Stimulated activated CD8-positive, alpha-beta memory T cell treated with anti-CD3 and anti-CD28 coated beads, Interleukin-4, amount 100 ng/mL, for 4 hours (primary cell): Measurements from ENCODE around the gene GART.
"Not testable (repeated sequence)": the region's sequence is repeated elsewhere in the genome, so short reads cannot be mapped to it uniquely, and the experiment has no call there.

Experiments
- DNase-seq, 2 donors: peaks; one replicate each; pipeline ENCODE4 v3.0.0-alpha.2; 2020; ENCODE audit warnings: low read depth in 2 of 2, low spot score in 1 of 2

GART gene

DNA sequence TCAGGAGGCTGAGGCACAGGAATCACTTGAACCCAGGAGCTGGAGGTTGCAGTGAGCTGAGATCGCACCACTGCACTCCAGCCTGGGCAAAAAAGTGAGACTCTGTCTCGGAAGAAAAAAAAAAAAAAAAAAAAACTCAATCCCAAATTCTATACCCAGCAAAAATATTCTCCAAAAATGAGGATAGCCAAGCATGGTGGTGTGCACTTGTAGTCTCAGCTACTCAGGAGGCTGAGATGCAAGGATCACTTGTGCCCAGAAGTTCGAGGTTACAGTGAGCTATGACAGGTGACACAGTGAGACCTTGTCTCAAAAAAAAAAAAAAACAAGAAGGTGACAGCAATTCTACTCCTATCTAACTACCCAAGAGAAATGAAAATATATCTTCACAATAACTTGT, 68.6 kb downstream of the GART start:
- DNase-seq: no peak

DNA sequence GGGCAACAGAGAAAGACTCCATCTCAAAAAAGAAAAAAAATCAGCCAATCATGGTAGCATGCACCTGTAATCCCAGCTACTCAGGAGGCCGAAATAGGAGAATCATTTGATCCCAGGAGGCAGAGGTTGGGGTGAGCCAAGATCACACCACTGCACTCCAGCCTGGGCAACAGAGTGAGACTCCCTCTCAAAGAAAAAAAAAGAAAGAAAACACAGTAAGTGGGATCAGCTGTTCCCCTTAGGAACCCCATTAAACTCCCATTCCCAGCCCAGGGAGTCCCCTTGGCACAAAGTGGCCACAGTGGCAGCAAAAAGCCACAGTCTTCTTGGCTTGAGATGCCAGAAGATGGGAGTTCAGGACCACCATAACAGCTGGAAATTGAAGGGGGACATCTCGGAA, 71.2 kb downstream of the GART start:
- DNase-seq: no peak

DNA sequence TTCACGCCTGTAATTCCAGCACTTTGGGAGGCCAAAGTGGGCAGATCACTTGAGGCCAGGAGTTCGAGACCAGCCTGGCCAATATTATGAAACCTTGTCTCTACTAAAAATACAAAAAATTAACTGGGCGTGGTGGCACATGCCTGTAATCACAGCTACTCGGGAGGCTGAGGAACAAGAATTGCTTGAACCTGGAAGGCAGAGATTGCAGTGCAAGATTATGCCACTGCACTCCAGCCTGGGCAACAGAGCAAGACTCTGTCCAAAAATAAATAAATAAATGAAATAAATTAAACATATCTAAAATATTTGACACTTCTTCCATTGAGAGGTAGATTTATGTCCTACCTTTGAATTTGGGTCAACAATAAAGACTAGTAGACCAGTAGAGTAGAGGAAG, 72.7 kb downstream of the GART start:
- not testable (repeated sequence) for DNase-seq

DNA sequence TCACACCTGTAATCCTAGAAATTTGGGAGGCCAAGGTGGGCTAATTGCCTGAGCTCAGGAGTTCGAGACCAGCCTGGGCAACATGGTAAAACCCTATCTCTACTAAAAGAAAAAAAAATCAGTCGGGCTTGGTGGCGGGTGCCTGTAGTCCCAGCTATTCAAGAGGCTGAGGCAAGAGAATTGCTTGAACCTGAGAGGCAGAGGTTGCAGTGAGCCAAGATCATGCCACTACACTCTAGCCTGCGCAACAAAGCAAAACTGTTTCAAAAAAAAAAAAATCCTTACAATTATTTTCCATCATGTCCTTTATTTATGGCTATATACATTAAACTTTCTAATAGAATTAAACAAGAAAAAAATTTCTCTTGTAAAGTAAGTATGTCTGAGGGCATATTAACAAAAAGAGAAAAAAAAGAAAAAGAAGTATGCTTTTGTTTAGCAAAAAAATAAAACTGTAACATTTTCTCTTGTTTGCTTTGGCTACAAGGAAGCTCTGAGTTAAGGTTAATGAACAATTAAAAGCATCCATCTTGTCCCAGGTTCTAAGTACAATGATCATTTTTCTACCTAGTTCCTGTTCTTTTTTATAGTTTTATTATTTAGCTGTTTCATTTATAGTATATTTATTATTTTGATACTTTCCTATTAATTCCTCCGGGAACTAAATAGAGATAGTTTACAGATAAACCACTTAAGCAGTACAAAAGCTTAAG, 80.2 kb downstream of the GART start:
- no peak for DNase-seq

DNA sequence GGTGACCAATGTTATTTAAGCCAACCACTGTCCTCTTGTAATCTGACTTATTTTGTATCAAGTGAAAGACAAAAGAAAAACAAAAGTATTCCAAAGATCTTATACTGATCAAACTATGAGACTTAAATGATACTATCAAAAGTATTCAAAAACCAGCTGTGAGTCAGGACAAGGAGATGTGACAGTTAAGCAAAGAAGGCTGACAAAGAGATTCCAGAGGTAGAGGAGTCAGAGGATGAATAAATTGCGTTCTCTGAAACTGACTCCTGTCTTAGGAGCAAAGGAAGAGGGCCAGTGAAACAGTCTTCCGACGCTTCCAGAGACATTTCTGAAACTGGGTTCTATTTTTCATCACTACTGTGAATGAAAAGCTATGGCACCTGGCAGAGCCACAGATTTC, 83.1 kb downstream of the GART start:
- DNase-seq: no peak

DNA sequence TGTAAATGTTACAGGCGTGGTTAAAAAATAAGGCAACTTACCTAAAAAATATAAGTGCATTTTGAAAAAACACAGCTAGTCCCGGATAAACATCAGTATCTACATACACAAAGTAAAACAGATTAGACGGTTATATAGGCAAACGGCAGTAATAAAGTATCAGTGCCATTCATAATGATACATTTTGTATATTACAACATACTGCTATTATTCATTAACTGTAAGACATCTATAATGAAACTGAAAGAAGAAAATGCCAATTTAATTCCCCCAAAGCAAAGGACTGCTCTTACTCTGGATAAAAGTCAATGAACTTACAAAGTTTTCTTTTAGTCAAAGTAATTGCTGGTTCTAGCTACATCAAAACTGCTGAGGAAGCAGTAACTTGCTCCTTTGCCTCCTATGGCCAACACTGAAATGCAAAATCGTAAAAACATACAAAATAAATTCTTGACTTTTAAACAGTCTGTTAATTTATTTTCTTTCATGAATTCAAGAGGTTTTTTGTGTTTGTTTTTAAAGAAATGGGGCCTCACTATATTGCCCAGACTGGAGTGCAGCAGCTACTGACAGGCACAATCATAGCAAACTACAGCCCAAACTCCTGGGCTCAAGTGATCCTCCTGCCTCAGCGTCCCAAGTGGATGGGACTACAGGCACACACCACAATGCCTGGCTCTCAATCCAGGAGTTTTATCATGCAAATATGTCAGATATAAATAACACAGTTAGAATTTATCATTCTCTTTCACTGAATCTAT, 86.1 kb downstream of the GART start:
- no peak for DNase-seq
